SK-MEL-5 (cell line): ENCODE results near the gene PEMT. TPM values are rescaled to one million over a fixed set of nuclear protein-coding genes. Genes with fewer than 3 reads are reported as not detected.

Source experiments
- DNase-seq: peaks from one replicate; pipeline ENCODE4 v3.0.0-alpha.2; 2016; ENCODE audit warnings: low read depth, low spot score
- in situ Hi-C: cut with HindIII; loops from 2 replicates; pipeline ENCODE4 v1.10.0; 2016; ENCODE audit warnings: low sequenced_read_pairs, high pct_unique_total_duplicates, low pct_unique_long_range_greater_than_20kb
- total RNA-seq: library from RNA; depleted of rRNA; stranded (reverse); fragments of >200 nt; shearing (Covaris generic); gene quantifications from 2 replicates; pipeline ENCODE4 v1.2.3, GENCODE V29; 2014

The PEMT gene
- total RNA-seq, 1 experiment from 2014 or later = 100 TPM

- no peak for DNase-seq
- in situ Hi-C loops = no loop called here
Observed at GRCh38 chr17:17506181-17506741, 85.2 kb downstream of the PEMT start.

GRCh38 chr17:17505610-17506171 is 85.8 kb downstream of the PEMT start:
- in situ Hi-C loops = no loop called here
- DNase-seq = no peak

DNA sequence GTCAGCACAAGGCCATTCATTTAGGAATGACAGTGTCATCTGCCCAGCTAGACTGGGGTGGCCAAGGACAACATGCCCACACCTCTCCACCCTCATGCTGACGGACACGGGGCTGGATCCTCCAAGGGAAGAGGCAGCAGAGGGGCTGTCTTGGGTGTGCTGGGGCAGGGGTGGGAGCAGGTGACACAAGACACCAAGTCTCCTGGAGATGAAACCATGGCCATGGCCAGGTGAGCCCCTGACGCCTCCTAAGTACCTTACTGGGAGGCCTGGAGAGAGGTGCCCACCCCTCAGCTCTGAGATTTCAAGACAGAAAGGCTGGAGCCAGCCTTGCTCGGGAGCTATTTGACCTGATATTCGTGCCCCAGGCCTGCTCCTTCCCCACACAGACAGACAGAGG is 86.4 kb downstream of the PEMT start:
- in situ Hi-C loops = no loop called here
- no peak for DNase-seq

DNA sequence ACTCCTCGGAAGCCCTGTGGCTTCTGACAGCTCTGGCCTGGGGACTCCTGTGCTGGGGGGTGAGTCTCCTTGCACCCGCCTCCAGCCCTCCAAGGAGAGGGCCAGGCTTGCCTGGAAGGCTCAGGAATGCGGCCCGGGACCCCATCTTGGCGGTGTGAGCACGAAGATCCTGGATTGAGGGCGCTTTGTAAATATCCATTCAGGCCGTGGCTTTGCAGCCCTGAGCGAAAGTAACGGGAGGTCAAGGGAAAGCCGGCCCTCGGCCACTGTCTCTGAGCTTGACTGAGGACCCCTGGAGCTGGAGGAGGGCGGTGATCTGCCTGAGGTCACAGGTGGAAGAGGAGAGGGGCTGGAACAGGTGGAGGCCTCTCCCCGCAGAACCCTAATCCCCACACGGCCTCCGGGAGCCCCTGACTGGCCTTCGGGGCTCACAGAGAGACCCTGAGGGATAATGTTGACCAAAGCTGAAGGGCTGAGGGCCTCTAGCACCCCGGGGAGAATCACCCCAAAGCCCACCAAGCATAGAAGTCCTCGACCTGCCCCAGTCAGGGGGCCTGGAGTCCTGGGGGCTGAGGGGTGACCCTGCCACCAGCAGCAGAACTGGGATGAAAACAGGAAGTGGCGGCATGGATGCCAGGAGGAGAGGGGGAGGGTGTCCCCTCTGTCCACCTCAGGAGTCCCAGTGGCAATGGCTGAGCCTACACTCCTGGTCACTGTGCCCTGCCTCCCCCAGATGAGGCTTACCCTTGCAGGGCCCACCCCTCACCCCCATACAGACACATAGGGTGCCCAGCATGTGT is 87.0 kb downstream of the PEMT start:
- DNase-seq = no peak
- in situ Hi-C loops = no loop called here

DNA sequence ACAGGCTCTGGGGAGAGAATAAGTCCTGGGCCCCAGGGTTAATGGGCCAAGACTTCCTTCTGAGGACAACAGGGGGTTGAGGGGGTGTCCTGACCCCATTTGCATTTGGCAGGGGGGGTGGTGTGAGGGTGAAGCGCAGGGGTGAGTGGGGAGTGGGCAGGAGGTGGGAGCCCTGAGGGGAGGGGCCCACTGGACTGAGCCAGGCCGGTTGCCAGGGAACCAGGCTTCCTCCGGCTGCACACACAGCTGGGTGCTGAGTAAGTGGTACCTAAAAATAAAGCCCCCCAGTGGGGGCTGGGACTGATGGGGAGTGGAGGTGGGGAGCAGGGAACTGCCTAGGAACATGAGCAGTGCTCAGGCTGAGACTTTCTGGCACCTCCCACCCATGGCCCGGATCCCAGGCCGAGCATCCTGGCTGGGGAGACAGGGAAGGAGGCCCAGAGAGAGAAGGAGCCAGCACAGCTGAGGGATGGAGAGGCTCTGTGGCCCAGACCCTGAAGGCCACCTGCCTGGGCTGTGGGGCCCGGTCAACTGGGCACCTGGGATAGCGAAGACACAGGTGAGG is 87.9 kb downstream of the PEMT start:
- in situ Hi-C loops = no loop called here
- DNase-seq = no peak

DNA sequence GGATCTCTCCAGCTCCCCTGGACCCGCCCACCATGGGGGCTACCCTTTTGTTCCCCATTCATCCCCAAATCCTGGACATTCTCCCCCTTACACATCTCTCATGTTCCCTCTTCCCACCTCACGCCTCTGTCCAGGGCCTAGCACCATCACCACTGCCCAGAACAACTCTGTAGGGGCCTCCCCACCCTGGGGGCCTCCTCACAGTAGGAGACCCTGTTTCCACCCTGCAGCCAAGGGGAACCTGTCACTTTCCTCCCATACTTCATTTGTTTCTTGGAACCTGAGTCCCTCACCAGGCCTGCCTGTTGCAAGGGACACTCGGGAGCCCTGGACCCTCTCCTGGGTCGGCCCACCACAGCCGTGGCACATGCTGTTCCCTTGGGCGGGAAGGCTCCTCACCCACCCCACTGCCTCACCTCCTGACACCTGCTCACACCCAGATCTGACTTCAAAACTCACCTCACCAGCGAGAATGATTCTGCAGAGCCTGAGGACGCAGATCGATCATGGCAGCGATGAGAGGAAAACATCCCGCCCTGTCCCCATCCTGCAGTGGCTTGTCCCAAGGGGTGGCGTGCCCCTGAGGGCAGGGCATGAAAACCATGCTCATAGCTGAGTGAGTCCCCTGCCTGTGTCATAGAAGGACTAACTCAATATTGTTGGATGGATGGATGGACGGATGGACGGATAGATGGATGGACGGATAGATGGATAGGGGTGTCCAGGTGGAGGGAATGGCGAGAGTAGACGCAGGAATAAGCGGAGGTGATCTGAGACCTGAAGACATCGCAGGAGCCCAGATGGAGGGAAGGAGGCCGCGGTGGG is 88.6 kb downstream of the PEMT start:
- DNase-seq = no peak
- in situ Hi-C loops = no loop called here

DNA sequence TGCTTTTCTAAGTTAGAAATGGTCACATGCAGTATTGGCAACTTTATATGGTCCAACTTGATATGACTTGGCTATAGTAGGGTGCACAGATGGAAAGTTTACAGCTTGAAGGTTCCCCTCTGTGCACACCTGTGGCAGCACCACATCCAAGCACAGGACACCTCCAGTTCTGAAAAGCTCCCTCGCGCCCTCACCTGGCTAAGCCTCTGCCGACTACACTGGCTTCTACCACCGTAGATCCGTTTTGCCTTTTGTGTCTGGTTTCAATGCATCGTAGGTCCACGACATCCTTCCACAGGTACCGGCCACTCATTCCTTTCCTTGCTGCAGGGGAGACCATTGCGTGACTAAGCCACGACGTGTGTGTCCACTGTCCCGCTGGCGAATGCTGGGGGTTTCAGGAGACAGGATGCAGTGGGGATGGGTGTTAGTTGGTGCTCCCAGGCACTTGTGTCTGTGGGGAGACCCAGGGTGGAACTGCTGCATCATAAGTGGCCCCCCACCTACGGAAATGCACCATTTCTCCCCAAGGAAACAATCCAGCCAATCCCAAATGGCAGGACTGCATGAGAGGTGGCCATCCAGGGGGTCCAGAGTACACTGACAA is 90.4 kb downstream of the PEMT start:
- no peak for DNase-seq
- in situ Hi-C loops = no loop called here

DNA sequence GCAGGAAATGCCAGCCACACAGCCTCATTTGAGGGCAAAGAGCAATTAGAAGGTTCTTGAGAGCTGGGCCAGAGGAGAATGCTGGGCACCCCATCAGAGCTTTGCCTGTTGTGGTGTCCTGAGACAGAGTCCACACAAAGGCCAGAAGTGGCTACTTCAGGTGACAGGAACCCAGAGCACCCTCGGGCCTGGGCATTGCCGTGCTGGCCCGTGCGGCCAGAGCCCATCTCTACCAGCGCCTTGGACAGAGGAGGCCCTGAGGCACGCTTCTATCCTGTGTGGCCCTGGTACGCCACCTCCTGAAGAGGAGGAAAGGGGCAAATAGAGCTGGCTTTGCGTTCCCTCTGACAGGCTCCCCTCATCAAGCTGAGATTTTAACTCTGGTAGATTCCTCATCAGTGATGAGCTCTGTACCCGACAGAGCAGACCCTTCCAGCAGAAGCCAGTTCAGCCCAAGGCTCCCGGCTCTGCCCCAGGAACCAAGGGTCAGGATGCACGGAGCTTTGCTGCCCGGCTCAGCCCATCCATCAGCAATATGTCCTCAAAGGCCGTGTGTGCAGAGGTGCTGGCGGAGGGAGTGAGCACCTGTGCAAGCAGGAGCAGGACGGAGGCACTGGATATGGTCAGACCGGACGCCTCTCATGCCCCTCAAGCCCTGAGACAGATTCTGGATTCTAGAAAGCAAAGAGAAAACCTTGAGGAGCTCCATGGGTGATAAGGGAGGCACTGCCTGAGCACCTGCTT is 91.9 kb downstream of the PEMT start:
- no peak for DNase-seq

GRCh38 chr17:17498606-17499301 is 92.8 kb downstream of the PEMT start:
- in situ Hi-C loops = no loop called here
- DNase-seq = no peak

More for the DNA sequence above, 91.9 kb downstream of the PEMT start:
- in situ Hi-C loops = no loop called here

DNA sequence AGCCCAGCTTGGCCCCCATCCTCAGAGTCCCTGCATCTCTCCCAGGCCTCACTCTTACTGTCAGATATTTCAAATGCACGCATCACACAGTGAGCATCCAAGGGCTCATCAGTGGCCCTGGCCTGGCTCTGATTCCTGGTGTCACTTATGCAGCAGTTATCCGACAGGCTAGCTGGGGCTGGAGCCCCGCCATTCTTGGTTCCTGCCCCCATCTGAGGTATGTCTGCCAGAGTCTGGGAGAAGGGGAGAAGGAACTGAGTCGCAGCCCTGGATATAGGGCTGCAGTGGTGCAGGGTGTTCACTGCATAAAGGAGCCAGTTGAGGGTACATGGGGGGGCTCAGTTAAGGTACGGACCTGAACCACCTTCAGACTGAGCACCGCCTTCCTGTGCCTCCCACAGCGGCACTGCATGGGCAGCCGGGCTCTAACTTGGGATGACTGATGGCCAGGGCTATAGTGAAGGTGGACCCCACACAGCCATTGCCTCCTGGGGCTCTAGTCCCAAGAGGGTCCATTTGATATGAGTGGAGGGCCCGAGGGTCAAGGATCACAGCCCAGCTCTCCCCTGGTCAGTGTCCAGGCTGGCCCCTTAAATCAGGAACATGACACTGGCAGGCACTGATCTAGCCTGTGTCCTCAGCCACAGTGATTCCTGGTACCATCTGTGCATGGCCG is 93.5 kb downstream of the PEMT start:
- no peak for DNase-seq

DNA sequence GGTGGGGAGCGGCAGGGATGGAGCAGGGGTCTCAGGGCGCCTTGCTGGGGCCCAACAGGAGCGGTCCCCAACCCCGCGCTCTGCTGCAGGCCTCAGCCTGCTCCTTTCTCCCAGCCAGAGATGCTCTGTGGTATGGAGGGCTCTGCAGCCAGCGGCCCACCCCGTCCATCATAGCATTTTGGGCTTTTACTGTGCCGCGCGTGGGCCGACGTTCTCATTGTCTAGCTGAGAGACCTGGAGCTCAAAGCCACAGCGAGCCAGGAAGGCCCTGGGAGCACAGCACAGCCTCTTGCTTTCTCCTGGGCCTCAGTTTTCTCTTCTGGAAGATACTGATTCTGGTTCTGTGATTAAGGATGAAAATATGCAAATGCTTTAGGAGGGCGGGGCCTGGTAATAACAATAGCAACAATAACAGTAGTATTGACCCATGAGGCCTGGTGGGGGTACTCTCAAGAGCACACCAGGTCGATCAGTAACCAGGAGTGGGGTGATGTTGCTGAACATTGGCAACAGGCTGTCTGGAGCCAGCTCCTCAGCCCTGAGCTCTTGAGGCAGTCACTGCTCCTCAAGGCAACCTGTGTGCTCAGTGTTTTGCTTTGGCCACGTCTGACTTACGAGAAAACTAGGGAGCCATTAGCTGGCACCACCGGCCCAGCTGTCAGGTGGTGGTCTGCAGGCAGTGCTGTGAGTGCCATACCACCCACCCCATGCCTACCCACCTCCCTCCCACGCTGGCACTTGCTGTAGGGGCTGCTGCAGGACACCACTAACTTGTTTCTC is 94.3 kb downstream of the PEMT start:
- in situ Hi-C loops = no loop called here
- DNase-seq = no peak

More for the DNA sequence above, 93.5 kb downstream of the PEMT start:
- in situ Hi-C loops = no loop called here

- DNase-seq = peak; percentile 88
- in situ Hi-C loops = no loop called here
Observed at GRCh38 chr17:17496189-17497064, 95.1 kb downstream of the PEMT start, which contains the start of gene RASD1. RASD1 (minus strand) TSS chr17:17496395; CDS start chr17:17496181, 214 bp downstream.

- in situ Hi-C loops = no loop called here
Observed at GRCh38 chr17:17495536-17496188, 95.8 kb downstream of the PEMT start.

More at GRCh38 chr17:17495536-17496188, 95.8 kb downstream of the PEMT start:
- no peak for DNase-seq
